Esophagus squamous epithelium (tissue), 5 donors: ENCODE data around the gene AHSA1. TPM values are rescaled to one million over a fixed set of nuclear protein-coding genes. Genes with fewer than 3 reads are reported as not detected.

Experiments
- DNase-seq: peaks from one replicate; lab custom pipeline; 2025; lab: John Stamatoyannopoulos, UW
- H3K27ac ChIP-seq, 4 donors: fragments of 200-600 bp; sonication (generic); one replicate each; pipeline ENCODE4 v1.5.1; 2016 to 2019; ENCODE audit warnings: mild to moderate bottlenecking in 1 of 4
- H3K27me3 ChIP-seq, 4 donors: fragments of 200-600 bp; sonication (generic); 1 replicate in 3 of 4; 2 replicates in 1 of 4; pipeline versions ENCODE4 v1.5.1 to v1.6.0; 2017 to 2021; ENCODE audit warnings: antibody characterized with exemption in 1 of 4
- H3K36me3 ChIP-seq, 3 donors: fragments of 200-600 bp; sonication (generic); one replicate each; pipeline ENCODE4 v1.5.1; 2016 to 2019
- H3K4me1 ChIP-seq, 3 donors: fragments of 200-600 bp; sonication (generic); one replicate each; pipeline ENCODE4 v1.5.1; 2017 to 2019
- H3K4me3 ChIP-seq, 4 donors: fragments of 200-600 bp; sonication (generic); 1 replicate in 3 of 4; 2 replicates in 1 of 4; pipeline ENCODE4 v1.5.1; 2016 to 2019; ENCODE audit warnings: mild to moderate bottlenecking in 2 of 4, moderate library complexity in 1 of 4
- H3K9me3 ChIP-seq, 3 donors: fragments of 200-600 bp; sonication (generic); one replicate each; pipeline ENCODE4 v1.5.1; 2016 to 2019
- POLR2A ChIP-seq, 4 donors: fragments of 450-650 bp; IDR thresholded peaks; one replicate each; pipeline ENCODE4 v1.6.1; 2017; ENCODE audit warnings: antibody characterized with exemption in 4 of 4, mild to moderate bottlenecking in 4 of 4, moderate library complexity in 3 of 4
- WGBS, 2 donors: methylation state at CpG; one replicate each; pipeline ENCODE4 v1.1.5; 2018; 5-methylcytosine and 5-hydroxymethylcytosine counted together
- intact Hi-C: fragments of 100-400 bp; cut with DNase I; formaldehyde crosslinking; loops from one replicate; pipeline ENCODE4 v1.15.0; 2022
- total RNA-seq, 4 donors: library from RNA; depleted of rRNA; stranded (reverse); fragments of >200 nt; gene quantifications; one replicate each; pipeline ENCODE4 v1.1.0, GENCODE V29; 2016
- TF ChIP-seq, protein P1 (sequence below), 6 experiments: fragments of 450-650 bp in 4 of 6; fragments of 200-600 bp in 2 of 6; sonication (generic) in 2 of 6; IDR thresholded peaks; one replicate each; pipeline ENCODE4 v1.5.1; 2016 to 2019; ENCODE audit warnings: antibody characterized with exemption in 6 of 6, mild to moderate bottlenecking in 4 of 6, moderate library complexity in 4 of 6
- donor health status: DM: yes; HTN: yes; CAD: no.

The AHSA1 gene
- total RNA-seq, 4 donors from 2014 or later = 98.6 to 166 (median 120) TPM

DNA sequence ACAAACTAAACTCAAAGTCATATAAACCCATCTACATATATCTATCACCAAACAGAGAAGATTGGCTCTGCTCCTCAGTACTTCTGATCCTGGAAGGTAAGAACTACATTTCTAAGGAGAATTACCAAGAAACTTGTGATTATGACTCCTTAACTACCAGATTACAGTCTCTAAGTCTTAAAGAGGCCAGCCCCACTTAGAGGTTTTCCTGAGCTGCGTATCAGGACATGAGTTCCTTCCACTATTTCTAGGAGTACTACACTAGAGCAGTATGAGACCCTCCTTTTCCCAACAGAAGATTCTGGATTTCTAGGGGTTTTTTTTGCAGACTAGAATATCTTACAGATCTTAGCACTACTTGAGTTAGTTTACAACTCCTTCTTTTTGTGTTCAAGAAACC lies 34.5 kb upstream of the AHSA1 start, which contains the start of gene NOXRED1:
Gene NOXRED1, minus strand, starts transcription at position 101 of the 400 bp plus-strand sequence. CDS start 634 bp downstream, outside the sequence.
- 100% methylated on average over 1 of the region's 1 CpG for WGBS, 2 donors
- TF ChIP-seq, protein P1, sequence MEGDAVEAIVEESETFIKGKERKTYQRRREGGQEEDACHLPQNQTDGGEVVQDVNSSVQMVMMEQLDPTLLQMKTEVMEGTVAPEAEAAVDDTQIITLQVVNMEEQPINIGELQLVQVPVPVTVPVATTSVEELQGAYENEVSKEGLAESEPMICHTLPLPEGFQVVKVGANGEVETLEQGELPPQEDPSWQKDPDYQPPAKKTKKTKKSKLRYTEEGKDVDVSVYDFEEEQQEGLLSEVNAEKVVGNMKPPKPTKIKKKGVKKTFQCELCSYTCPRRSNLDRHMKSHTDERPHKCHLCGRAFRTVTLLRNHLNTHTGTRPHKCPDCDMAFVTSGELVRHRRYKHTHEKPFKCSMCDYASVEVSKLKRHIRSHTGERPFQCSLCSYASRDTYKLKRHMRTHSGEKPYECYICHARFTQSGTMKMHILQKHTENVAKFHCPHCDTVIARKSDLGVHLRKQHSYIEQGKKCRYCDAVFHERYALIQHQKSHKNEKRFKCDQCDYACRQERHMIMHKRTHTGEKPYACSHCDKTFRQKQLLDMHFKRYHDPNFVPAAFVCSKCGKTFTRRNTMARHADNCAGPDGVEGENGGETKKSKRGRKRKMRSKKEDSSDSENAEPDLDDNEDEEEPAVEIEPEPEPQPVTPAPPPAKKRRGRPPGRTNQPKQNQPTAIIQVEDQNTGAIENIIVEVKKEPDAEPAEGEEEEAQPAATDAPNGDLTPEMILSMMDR (IDR thresholded peaks at IDR 0.05) = no peak
- no peak for TF ChIP-seq POLR2A (IDR thresholded peaks at IDR 0.05)
- no peak within 1 kb of the TSS for H3K27ac ChIP-seq
- H3K36me3 ChIP-seq = peaks cover 8 to 82% (median 34%) of the 10 kb centered on the region in 3 donors
- H3K4me3 ChIP-seq = no peak within 1 kb of the TSS
- no peak for DNase-seq
- peaks cover 0 to 20% (median 10%) of the 10 kb centered on the region in 3 donors for H3K9me3 ChIP-seq
- H3K27me3 ChIP-seq = no peaks in the 10 kb centered on the region
- H3K4me1 ChIP-seq = no peaks in the 10 kb centered on the region
- intact Hi-C loops = no loop called here

DNA sequence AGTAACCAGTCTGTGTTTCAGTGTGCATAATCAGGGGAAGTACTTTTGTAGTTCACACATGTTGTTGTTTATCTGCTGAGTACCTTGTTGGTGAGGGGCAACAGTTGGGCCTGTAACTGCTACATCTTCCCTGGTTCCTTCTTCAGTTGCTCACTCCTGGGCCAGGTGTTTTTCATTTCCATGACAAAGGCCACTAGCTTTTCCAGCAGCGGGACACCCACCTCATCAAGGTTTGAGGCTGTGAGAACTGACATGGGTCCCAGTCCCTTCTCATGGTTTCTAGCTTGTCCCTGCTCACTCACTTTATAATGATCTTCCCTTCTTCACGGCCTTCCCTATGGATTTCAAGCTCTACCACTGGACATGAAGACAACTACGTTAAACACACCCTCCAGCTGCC lies 33.0 kb upstream of the AHSA1 start:
- Histone ChIP-seq H3K4me1 (no peaks in the 10 kb centered on the region), H3K36me3 (peaks cover 8 to 96% (median 46%) of the 10 kb centered on the region in 3 donors), H3K27me3 (no peaks in the 10 kb centered on the region), H3K27ac (no peak overlapping the region), H3K9me3 (peaks cover 0 to 6% (median 6%) of the 10 kb centered on the region in 3 donors), H3K4me3 (no peak overlapping the region)
- TF ChIP-seq POLR2A (IDR thresholded peaks at IDR 0.05) = no peak
- TF ChIP-seq, protein P1 (IDR thresholded peaks at IDR 0.05) = no peak
- intact Hi-C loops = no loop called here
- 85 to 88% methylated on average over 3 of the region's 3 CpGs for WGBS, 2 donors
- no peak for DNase-seq

DNA sequence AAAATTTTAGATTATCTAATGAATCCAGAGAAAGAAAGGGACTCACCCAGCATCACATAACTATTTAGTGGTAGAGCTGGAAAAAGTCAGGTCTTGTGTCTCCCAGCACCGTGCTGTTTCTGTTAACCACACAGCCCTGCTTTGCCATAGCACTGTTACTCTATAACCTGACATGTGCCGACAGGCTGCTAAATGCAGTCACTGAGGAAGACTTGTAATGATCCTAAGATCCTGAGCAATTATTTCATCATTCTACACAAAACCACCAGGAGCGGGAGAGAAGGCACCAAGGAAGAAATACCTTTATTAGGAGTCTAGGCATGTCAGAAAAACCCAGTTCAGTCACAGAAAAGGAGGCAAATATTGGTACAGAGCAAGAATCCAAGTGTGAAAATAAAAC lies 31.5 kb upstream of the AHSA1 start:
- Histone ChIP-seq H3K27me3 (no peaks in the 10 kb centered on the region), H3K27ac (no peak overlapping the region), H3K4me1 (no peaks in the 10 kb centered on the region), H3K36me3 (peaks cover 8 to 100% (median 46%) of the 10 kb centered on the region in 3 donors), H3K4me3 (no peak overlapping the region), H3K9me3 (no peaks in the 10 kb centered on the region)
- no peak for TF ChIP-seq POLR2A (IDR thresholded peaks at IDR 0.05)
- TF ChIP-seq, protein P1 (IDR thresholded peaks at IDR 0.05) = no peak
- DNase-seq = no peak
- WGBS, 2 donors = 89 to 92% methylated on average over 2 to 3 of the region's 3 CpGs
- intact Hi-C loops = no loop called here

DNA sequence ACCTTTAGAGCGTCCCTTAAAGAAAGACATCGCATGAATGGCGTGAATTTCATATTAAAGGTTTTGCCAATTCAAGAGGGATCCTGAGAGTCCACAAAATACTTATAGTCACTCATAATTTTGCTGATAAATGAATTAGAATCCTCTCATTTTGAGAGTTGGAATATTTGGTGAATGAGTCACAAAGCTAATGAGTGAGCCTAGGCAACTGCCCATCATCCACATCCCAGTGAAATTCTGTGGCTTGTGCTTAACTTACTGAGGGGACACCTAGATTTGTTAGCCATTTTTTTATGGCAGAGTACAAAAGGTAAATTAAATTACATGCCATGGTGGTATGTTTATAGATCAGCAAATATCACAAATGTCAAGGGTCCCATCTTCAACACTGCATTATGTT lies 21.9 kb upstream of the AHSA1 start:
- no peak for TF ChIP-seq POLR2A (IDR thresholded peaks at IDR 0.05)
- TF ChIP-seq, protein P1 (IDR thresholded peaks at IDR 0.05) = no peak
- Histone ChIP-seq H3K9me3 (no peaks in the 10 kb centered on the region), H3K4me3 (no peak overlapping the region), H3K36me3 (peaks cover 4 to 99% (median 29%) of the 10 kb centered on the region in 3 donors), H3K27me3 (no peaks in the 10 kb centered on the region), H3K27ac (no peak overlapping the region), H3K4me1 (no peaks in the 10 kb centered on the region)
- intact Hi-C loops = no loop called here
- no peak for DNase-seq
- 95% methylated on average over 3 of the region's 3 CpGs for WGBS, 2 donors

DNA sequence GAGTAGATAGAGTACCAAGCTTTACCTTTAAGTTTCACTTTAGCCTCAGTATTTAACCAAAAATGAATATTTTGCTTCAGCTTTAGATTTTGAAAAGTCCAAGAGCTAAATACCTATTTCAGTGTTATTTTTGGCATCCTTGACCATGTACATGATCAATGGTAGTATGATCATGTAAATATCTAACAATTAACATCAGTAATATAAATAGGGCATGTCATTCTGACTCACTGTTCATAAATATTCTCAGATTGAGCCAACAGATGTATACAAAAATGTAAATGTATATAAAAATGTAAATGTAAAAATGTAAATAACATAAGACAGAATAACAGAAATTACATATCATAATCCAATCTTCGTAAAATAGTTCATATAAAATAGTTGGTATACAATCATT lies 19.3 kb upstream of the AHSA1 start:
- intact Hi-C loops = no loop called here
- Histone ChIP-seq H3K36me3 (peaks cover 24 to 99% (median 45%) of the 10 kb centered on the region in 3 donors), H3K27ac (no peak overlapping the region), H3K9me3 (no peaks in the 10 kb centered on the region), H3K27me3 (no peaks in the 10 kb centered on the region), H3K4me1 (no peaks in the 10 kb centered on the region), H3K4me3 (no peak overlapping the region)
- 95 to 97% methylated on average over 1 of the region's 1 CpG for WGBS, 2 donors
- no peak for TF ChIP-seq POLR2A (IDR thresholded peaks at IDR 0.05)
- TF ChIP-seq, protein P1 (IDR thresholded peaks at IDR 0.05) = no peak
- DNase-seq = no peak
